GM19193 (cell line): ENCODE data around the gene USP32.

Experiments used
- POLR2A ChIP-seq: IDR thresholded peaks from 4 replicates; pipeline ENCODE4 v1.6.1; 2011; ENCODE audit not compliant: insufficient read depth, insufficient read length; ENCODE audit errors: extremely low read depth

USP32 gene

GRCh38 chr17:60248618-60249289 lies 143.2 kb downstream of the USP32 start:
- no peak for TF ChIP-seq POLR2A

DNA sequence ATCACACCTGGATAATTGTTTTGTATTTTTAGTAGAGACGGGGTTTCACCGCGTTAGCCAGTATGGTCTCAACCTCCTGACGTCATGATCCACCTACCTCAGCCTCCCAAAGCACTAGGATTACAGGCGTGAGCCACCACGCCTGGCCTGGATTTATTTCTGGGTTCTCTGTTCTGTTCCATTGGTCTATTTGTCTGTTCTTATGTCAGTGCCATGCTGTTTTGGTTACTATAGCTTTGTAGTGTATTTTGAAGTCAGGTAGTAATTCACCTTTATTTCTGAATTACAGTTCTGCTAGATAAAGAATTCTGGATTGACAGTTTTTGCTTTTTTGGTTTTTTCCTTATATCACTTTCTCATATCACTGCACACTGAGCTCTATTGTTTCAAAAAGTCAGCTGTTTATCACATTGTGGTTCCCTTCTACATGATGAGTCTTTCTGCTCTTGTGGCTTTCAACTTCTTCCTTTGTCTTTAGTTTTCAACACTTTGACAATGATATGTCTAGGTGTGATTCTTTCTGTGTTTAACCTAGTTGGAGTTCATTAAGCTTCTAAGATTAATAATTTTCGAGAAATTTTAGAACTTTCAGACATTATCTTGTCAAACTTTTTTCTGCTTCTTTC lies 144.0 kb downstream of the USP32 start:
- TF ChIP-seq POLR2A, result no peak

DNA sequence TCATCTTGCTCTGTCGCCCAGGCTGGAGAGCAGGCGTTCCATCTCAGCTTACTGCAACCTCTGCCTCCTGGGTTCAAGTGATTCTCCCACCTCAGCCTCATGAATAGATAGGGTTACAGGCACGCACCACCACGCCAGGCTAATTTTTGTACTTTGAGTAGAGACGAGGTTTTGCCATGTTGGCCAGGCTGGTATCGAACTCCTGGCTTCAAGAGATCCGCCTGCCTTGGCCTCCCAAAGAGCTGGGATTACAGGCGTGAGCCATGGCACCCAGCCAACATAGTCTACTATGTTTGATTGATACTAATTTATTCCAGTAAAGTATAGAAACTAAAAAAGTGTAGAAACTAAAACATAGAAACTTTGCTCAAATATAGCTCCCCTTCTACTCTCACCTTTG lies 147.3 kb downstream of the USP32 start:
- TF ChIP-seq POLR2A, result no peak

- no peak for TF ChIP-seq POLR2A
These were observed 151.6 kb downstream of the USP32 start for GRCh38 chr17:60240290-60240689.

DNA sequence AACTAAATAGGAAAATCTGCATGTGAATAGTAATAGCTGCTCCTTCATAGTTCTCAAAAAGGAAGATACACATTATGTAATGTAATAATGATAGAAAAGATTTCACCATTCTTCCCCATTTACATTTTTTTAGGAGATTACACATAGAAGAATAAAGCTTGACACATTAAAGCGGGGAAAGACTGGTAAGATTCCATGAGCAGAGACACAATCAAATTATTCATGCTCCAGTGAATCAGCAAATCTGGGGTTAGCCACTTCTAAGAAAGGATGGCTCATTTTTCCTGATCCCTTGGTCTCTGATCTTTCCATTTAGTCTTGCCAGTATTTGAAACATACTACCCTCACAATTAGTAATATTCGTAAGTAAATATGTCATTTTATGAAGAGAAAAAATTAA lies 160.2 kb downstream of the USP32 start:
- TF ChIP-seq POLR2A, result no peak

DNA sequence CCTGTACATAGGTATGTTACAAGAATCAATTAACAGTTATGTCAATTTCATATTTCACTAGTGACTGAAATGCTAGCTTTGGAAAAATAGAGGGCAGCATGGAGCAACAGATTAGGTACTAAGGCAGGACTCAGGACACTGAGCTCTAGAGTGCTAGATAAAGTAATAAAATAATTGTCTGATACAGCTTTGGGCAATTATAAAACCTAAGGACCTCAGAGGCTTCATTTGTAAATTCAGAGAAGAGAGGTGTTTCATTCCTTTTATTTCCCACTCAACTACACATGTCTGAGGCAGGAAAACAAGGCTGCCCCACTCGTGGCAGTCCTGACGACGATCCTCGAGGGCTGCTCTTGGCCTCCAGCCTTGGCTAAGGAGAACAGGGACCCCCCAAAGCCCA lies 160.7 kb downstream of the USP32 start:
- TF ChIP-seq POLR2A, result no peak

- TF ChIP-seq POLR2A, result no peak
These were observed 161.6 kb downstream of the USP32 start for GRCh38 chr17:60230358-60230757.

DNA sequence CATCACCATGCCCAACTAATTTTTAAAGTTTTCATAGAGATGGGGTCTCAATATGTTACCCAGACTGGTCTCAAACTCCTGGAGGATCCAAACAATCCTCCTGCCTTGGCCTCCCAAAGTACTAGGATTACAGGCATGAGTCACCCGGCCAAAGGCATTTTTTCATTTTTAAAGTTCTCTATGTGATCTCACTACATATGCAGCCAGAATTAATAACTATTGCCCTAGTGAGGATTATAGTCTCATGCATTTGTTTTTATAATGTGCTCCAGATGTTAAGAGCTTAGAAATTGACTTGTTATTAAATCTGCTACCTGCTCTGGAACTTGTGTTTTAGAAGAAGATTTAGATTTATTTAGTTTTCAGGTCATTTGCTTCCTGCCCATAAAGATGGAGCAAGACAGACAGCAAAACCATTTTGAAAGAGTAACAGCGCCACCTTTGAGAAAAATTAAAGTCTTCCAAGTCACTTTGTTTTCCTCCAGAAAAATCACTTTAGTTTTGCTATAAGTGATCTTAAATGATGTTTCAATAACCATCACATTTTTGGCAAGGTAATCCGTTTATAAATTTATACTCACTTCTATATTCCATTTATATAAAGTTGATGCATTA lies 162.6 kb downstream of the USP32 start:
- TF ChIP-seq POLR2A, result no peak

- TF ChIP-seq POLR2A, result no peak
These were observed 167.9 kb downstream of the USP32 start for GRCh38 chr17:60224064-60224463.

DNA sequence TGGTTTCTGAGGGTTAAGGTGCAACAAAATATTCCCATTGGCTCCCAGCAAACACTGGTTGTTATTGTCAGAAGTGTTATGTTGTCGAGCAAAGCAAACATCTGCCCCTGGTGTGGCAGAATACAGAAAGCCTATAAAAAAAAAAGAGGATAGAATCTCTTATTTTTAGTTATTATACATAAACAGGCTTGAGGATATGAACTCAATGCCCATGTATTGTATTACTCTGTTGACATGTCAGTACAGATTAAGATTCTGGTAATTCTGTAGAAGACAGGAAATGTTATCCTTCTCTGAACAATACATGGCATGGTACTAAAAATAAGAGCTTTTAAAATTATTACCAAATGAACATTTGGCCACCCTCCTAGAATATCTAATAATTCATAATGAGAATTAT lies 168.5 kb downstream of the USP32 start:
- no peak for TF ChIP-seq POLR2A

- no peak for TF ChIP-seq POLR2A
These were observed 198.5 kb downstream of the USP32 start for GRCh38 chr17:60193482-60193881.

DNA sequence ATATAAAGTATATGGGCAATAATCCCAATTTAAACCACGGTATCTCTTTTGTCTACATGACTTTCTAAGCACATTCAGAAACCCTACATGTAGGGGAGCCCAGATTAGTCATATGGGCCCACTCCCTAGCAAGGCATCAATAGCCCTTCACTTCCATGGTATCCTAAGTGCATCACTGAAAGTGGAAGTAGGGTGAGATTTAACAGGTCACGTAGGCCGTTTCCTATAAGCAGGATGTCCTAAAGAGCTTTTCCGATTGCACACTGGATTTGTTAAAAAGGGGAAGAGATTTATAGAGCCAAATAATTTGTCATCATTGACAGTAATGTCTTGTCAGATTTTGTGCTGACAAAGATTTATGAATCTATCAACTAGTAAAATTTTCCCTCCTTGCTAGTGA lies 203.2 kb downstream of the USP32 start:
- TF ChIP-seq POLR2A, result no peak

DNA sequence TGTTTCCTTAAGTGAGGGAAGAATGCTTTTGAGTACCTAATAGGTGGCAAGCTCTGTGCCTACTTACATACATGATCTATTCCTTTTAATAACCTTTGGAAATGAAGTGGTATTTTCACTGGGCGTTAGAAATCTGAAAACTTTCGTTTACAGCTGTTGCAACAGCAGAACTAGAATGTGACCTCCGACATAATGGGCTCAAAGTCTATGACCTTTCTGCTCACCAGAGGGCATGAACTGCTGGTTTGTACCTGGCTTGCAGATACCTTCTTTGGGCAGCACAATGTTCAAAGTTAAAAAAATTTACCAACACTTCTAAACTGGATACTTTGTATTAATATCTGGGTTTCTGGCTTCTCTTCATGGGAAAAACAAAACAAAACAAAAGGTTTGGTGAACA lies 217.9 kb downstream of the USP32 start:
- no peak for TF ChIP-seq POLR2A

GRCh38 chr17:60173304-60173819 lies 218.6 kb downstream of the USP32 start:
- TF ChIP-seq POLR2A, result no peak

DNA sequence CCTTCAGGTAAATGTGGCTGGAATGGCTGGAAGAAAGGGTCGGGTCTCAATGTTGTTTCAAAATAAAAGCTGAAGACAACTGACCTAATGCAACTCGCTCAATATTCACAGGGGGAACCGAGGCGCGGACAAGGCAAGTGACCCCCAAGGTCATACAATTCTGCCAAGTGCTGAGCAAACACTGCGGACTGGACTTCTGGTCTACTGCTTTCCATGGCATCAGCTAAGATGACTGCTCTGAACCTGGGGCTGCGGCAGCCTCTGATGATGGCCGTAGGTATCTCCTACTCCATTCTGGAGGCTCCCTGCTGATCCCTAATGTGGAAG lies 220.2 kb downstream of the USP32 start:
- TF ChIP-seq POLR2A, result no peak
